DMS53 (cell line): ENCODE measurements around the gene USP10.

ENCODE experiments used
- DNase-seq: peaks from one replicate; lab custom pipeline; 2025; lab: John Stamatoyannopoulos, UW

The USP10 gene

DNA sequence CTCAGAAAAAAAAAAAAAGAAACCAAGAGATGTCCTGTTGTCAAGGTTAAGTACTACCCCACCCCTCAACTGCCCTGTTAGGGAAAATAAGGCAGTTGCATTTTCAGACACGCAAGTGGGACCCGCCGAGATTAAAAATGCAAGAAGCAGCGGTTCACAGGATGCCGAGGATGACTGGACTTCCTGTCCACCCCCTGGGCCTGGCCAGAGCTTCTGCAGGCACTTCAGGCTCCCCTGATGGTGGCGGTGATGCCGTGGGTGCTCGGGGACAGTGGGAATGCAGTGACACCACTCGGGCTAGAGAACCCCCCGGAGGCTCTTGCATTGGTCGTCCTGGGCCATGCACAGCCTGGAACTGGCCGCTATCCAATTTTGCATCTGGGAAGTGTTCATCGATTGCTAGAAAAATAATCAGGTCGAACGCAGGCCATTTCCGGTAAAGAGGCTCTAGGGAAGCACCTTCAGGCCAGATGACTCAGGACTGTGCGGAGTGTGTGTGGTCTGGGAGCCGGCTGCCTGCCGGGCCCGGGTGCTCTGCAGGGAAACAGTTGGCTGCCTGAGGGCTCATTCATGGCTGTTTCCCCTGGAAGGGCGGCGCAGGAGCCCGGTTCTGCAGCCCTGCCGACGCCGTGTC is 106.6 kb downstream of the USP10 start:
- DNase-seq = peak; percentile 80

GRCh38 chr16:84806890-84807258 is 107.1 kb downstream of the USP10 start:
- no peak for DNase-seq

GRCh38 chr16:84807776-84808175 is 108.0 kb downstream of the USP10 start:
- DNase-seq = no peak

DNA sequence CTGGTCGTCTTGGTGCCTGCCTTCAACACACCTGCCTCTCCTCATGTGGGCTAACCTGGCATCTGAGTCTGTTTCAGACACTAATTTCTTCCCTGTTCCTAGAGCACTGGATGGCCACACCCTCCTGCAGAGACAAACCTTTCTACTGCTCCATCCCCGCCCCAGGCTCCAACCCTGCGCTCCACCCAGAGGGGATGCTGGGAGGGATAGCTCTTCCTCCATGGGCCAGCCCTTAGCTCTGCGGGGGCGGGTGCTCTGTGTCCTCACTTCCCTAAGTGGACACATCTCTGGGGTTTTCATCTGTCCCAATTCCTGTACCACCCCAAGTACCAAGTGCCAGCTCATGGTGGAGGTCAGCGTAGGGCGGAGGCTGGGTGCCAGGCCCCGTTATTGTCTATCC is 109.0 kb downstream of the USP10 start:
- DNase-seq = no peak

GRCh38 chr16:84810518-84811273 is 110.9 kb downstream of the USP10 start:
- no peak for DNase-seq

- DNase-seq = no peak
These were observed 111.7 kb downstream of the USP10 start for GRCh38 chr16:84811529-84811928.

DNA sequence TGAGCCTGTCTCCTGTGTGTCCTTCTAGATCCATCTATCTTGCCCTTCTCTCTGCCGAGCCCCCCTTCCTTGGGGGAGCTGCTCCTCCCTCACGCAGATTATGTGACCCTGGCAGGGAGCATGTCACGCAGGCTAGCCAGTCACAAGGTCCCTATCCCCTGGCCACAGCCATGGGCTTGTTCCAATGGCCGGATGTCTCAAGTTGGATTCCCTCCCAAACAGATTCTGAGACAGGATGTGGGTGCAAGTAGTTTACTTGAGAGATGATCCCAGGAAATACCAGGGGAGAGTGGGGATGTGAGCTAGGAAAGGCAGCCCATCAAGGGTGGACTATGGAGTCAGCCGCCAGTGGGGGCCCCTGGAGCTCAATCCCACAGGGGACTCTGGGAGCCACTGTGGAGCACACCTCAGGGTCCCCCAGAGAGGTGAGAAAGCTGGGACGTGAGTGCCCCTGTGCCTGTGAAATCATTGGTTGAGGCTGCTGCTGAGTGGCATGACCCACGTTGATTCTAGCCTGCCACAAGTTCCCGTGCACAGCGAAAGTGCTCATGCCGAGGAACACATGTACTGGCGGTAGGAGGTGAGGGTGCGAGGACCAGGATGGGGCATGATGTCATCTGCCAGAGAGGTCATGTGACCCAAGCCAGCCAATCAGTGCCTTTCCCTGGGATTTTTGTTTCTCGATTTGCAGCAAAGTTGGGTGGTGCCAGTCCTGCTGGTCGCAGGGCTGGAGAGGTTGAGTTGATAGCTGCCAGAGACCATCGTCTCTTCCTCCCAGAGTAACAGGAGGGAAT is 113.5 kb downstream of the USP10 start:
- no peak for DNase-seq

DNA sequence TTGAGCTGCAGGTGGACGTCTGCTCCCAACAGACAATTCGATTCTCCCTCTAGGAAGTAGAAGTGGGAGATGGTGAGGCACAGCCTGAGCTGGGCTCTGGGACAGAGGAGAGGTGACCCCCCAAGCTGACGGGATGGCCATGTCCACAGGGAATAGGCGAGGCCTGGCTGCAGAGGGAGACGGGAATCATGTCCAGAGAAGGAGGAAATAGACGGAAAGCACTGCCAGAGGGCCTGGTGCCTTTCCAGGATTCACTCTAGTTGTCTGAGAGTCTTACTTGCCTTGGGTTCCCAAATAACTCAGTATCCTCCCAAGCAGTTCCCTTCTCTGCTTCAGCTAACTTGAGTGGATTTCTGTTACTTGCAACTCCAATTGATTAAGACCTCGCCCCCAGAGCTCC is 115.7 kb downstream of the USP10 start:
- DNase-seq = no peak

DNA sequence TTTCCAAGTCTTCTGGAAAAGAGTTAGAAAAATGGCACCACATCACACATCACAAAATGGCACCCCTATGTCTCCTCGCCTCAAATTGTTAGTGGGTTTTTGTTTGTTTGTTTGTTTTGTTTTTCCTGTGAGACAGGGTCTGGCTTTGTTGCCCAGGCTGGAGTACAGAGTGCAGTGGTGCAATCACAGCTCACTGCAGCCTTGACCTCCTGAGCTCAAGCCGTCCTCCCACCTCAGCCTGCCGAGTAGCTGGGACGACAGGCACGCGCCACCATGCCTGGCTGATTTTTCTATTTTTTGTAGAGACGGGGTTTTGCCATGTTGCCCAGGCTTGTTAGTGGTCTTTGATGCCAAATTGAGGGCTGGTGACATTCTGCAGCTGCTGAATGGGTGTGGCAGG is 116.2 kb downstream of the USP10 start:
- DNase-seq = no peak

DNA sequence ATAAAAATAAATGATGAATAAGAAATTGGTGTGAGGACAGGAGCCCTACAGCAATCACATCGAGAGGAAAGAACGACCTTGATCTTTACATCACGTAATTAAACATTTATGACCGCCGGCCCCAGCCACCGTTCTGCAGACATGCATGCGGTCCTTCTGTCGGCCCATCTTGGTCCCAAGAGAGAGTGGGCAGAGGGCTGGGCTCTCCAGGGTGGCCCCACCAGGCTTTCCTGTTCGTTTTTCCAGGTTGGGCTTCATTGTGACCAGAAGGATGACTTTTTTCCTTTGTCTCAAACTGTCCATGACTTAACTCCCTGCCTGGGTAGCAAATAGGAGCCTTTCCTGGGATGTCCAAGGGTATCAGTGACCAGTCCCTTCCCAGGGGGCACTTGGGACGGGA is 116.7 kb downstream of the USP10 start:
- no peak for DNase-seq

- no peak for DNase-seq
These were observed 117.4 kb downstream of the USP10 start for GRCh38 chr16:84817206-84817605.

DNA sequence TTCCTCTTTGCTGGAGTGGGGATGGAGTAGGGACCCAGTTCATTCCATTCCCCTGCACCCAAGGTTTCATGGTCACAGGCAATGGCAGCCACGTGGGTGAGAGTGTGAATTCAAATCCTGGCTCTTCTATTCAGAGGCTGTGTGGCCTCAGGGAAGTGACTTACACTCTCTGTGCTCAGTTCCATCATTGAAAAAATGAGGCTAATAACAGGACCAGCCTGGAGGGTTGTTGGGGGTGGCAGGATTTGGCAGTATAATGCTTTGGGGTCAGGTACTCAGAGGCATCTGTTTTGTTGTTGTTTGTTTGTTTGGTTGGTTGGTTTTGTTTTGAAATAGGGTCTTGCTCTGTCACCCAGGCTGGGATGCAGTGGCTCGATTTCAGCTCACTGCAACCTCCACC is 117.8 kb downstream of the USP10 start:
- DNase-seq = no peak

GRCh38 chr16:84818133-84818532 is 118.3 kb downstream of the USP10 start:
- DNase-seq = no peak

DNA sequence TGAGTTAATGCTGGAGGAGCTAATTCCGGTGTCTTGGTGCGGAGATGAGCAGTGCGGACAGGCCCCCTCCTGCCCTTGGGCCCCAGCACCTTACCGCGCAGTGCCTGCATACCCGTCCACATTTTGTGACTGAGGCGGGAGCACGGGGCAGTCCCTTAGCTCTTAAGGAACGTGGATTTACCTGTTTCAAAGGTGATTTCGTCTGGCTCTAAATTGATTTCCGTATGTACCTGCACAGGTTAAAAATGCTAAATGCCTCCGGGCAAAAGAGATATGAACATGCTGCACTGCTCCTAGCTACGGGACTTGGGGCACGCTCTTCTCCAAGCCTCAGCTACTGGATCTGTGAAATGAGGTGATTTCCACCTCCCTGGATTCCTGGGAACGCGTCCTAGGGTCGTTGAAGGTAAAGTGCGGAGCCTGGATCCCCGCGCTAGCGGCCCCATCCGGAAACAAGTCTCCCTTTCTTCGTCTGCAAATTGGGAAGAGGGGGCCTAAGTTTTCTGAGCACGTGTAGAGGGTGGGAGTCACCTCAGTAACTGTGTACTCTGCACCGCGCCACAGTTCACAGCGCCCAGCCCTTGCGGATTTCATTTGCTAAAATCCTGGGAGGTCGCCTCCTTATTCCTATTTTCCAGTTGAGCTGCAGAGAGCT is 119.3 kb downstream of the USP10 start:
- peak; percentile 51 for DNase-seq

DNA sequence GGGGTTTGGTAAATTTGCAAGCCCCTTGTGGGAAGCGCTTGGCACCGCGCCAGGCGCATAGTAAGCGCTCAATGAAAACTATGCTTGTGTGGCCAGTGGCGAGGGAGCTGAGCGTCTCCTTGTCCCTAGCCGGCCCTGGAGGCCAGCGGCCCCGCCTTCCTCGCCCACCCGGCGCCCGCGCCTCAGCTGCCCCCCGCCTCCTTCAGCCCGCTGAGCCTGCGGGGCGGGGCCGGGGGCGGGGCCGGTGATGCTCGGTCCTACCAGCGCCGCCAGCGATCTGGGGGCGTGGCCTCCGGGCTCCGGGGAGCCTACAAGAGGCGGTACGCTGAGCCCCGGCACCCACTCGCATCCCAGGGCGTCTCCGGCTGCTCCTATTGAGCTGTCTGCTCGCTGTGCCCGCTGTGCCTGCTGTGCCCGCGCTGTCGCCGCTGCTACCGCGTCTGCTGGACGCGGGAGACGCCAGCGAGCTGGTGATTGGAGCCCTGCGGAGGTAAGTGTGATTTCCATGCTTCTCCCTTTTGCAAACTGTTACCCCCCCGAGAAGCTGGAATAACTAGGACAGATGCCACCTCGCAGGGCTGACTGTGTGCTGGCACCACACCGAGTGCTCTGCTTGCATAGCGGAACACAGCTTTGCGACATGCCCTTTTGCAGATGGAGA is 120.0 kb downstream of the USP10 start, which contains the start of gene CRISPLD2:
Gene CRISPLD2, plus strand, starts transcription at position 342 of the 661 bp plus-strand sequence. CDS start 18,511 bp downstream, outside the sequence.
- DNase-seq = peak; percentile 96

GRCh38 chr16:84820305-84820684 is 120.5 kb downstream of the USP10 start:
- peak; percentile 36 for DNase-seq

GRCh38 chr16:84820771-84821170 is 121.0 kb downstream of the USP10 start:
- DNase-seq = no peak

GRCh38 chr16:84821179-84821578 is 121.4 kb downstream of the USP10 start:
- no peak for DNase-seq

DNA sequence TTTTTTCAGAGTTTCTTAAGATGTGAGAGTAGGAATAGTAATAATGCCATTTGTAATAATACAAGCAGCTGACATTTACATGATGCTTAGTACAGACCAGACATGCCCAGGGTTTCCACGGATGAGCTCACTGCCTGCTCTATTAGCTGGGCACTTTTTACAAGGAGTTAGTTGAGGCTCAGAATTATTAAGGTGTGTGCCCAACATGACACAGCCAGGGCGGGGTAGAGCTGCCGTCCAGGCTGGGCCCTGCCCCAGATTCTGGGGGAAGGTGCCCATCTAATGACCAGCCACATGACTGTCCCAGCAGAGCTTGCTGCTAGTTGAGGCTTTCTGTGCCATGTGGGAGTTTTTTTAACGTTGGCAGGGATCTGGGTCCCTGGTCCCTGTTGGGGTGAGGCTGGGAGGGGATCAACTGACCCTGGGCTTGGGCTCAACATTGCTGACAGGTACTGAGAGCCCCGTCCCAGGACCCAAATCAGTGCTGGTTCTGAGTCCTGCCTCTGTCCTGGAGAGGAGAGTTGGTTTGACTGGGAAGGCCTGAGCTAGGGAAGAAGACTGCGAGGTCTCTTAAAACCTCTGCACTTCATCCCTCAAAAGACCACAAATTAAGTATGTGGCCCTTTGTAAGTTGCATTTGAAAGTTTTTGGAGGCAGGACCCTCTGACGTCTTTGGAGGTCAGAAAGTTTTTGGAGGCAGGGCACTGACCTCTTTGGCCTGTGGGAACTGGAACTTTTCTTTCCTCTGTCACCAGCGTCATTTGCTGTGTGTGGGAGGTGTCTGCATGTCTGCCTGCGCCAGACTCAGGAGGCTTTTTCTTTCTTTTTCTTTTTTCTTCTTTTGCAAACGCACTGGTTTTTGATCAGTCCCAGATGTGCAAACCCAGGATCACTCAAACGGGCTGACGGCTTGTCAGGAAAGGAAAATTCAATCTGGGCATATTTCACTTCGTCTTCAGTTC is 122.2 kb downstream of the USP10 start:
- DNase-seq = no peak

DNA sequence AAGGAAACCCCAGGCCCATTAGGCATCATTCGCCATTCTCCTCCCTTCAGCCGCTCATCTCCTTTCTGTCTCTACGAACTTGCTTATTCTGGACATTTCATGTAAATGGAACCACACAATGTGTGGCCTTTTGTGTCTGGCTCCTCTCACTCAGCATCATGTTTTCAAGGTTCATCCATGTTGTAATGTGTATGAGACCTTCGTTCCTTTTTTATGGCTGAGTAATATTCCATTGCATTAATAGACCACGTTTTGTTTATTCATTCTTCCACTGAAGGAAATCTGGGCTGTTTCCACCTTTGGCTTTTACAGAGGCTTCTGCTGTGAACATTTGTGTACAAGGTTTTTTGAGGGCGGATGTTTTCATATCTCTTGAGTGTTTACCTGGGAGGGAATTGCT is 123.2 kb downstream of the USP10 start:
- no peak for DNase-seq

DNA sequence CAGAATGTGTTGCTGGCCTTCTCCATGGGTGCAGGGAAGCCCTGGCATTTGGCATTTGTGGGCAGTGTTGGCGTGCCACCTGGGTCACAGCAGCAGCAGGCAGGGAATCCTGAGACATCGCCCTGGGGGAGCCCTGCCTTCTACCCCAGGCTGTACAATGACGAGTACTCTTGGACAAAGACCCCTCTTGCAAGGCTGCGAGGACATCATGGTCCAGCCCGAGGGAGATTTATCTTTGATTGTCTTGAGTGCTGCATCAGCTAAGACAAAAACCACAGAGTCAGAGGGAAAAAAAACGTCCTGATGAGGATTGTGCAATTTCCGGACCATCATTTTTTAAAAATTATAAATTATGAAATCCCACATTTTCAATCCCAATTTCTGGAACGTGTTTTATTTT is 123.7 kb downstream of the USP10 start:
- no peak for DNase-seq
